LNCAP (cell line): ENCODE results near the gene ADCY9.

ENCODE experiments used
- TF ChIP-seq, protein P1 (sequence below): fragments of 450-650 bp; IDR thresholded peaks from 2 replicates; pipeline ENCODE4 v1.5.1; 2017; ENCODE audit warnings: mild to moderate bottlenecking

ADCY9 gene

DNA sequence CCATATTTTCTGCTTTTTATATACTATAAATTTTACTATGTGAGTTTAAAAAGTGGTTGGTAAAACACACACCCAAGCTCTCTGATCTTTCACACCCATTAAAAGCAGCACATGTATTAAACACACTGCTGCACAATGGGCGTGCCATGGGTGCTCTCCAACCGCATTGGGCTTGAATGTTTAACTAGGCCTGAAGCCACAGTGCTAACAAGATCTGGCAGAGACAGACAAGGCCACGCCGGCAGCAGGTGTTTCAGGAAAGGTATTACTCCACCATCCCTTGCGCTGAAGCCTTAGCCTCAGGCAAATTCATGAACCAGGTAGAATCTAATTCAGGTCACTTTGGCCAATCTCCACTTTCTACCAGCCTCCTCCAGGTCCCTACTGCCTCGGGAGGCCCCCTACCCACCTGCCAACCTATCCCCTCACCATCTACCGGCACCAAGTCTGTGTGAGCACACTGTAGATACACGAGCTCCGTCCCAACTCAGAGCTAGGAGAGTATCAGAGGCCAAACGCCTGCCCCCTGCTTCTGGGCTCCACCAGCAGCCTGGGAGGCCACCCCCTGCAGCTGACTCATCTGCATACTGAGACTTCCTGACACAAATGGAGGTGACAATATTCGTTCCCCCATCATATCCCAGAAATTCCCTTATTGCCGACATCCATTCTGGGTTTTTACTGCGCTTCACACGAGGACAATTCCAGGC lies 95.0 kb downstream of the ADCY9 start:
- TF ChIP-seq, protein P1, sequence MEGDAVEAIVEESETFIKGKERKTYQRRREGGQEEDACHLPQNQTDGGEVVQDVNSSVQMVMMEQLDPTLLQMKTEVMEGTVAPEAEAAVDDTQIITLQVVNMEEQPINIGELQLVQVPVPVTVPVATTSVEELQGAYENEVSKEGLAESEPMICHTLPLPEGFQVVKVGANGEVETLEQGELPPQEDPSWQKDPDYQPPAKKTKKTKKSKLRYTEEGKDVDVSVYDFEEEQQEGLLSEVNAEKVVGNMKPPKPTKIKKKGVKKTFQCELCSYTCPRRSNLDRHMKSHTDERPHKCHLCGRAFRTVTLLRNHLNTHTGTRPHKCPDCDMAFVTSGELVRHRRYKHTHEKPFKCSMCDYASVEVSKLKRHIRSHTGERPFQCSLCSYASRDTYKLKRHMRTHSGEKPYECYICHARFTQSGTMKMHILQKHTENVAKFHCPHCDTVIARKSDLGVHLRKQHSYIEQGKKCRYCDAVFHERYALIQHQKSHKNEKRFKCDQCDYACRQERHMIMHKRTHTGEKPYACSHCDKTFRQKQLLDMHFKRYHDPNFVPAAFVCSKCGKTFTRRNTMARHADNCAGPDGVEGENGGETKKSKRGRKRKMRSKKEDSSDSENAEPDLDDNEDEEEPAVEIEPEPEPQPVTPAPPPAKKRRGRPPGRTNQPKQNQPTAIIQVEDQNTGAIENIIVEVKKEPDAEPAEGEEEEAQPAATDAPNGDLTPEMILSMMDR = no peak

DNA sequence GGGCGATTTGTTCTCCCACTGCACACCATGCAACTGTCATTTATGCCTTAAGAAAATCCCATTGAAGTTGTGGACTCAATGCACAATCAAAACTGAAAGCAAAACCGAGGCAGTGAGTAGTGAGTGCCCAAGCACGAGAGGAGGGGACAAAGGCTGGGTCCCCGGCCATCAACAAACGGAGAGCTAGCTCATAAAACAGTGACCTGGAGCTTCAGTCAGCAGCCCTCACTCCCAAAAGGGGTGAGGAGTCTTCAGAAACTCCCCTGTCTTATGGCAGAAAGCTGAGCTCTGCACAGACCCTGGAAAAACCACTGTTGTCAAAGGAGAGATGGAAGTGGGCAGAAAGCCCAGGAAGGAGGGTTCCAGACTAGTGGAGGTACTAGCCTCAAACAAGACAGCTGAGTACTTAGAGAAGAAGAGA lies 96.9 kb downstream of the ADCY9 start:
- TF ChIP-seq, protein P1 = no peak

DNA sequence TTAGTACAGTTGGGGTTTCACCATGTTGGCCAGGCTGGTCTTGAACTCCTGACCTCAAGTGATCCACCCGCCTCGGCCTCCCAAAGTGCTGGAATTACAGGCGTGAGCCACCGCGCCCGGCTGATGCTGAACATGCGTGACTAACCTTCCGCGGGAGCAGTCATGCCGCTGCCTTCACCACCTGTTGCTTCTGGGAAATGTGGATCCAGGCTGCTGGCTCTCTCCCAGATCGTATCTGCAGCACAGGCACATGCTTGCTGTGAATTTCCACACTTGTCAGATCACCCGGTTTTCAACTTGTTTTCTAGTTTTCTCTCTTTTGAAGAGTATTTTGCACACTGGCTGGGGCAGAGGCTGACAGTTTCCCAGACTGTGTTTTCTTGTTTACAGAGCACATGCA lies 97.9 kb downstream of the ADCY9 start:
- TF ChIP-seq, protein P1 = no peak

DNA sequence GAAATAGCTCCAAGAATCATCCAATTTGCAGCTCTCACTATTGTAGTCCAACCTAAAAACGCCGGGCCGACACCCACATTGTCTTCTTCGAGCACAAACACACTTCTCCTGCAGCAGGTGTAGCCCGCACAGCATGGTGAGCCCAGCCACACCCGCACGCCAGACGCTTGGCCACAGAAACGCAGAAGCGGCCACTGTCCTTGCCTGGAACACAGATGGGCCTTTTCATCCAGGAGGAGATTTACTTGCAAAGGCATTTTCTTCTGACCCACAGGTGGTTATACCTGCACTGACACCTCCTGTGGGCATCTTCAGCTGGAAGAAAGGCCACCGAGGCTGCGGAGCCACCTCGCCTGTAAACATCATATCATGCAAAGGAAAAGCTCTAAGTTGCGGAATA lies 98.4 kb downstream of the ADCY9 start:
- TF ChIP-seq, protein P1 = no peak

DNA sequence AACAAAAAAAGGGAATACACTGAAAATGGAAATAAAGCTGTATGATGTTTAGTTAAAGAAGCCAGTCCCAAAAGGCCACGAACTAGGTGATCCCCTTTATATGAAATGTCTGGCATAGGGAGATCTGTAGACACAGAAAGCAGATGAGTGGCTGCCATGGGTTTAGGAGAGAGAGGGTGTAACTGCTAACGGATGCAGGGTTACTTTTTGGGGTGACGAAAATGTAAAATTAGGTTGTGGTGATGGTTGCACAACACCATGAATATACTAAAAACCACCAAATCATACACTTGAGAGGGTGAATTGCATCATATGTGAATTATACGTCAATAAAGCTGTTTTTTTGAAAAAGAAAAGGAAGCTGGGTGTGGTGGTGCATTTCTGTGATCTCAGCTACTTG lies 99.6 kb downstream of the ADCY9 start:
- TF ChIP-seq, protein P1 = no peak

DNA sequence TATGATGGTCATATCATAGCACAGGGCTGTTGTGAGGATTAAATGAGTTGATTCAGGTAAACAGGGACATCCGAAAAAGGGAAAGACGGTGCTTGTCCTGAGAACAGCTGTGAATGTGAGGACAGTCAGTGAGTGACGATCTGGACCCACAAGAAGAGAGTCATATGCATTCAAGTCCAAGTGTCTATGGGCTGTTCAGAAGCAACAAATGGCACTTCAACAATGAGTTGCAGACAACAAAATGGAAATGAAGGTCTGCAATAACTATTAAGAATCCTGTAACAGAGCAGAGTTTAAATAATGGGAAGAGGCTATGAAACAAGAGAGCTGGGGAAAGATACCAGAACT lies 100.3 kb downstream of the ADCY9 start:
- TF ChIP-seq, protein P1 = no peak

DNA sequence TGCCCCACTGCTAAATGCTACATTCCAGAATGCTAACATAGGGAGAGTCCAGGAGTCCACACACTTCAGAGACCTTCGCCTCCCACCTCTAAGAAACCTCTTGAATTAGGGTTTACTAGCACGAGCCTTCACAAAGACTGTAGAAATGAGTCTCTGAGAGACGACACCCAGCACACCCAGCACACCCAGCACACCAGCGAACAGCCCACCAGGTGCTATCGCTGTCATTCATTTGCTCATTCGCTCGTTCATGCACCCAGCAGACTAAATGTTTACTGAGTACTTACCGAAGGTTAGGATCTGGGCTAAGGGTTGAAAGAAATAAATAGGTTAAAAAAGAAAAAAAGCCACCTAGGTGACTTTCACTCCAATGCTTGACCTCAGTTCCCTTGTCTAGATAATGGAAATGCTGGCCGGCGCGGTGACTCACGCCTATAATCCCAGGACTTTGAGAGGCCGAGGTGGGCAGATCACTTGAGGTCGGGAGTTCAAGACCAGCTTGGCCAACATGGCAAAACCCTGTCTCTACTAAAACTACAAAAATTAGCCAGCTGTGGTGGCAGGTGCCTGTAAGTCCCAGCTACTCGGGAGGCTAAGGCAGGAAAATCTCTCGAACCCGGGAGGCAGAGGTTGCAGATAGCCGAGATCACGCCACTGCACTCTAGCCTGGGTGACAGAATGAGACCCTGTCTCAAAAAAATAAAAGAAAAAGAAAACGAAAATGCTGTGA lies 100.8 kb downstream of the ADCY9 start:
- TF ChIP-seq, protein P1 = no peak
